ENCODE data around the gene EVA1C. TPM values are rescaled to one million over a fixed set of nuclear protein-coding genes. Genes with fewer than 3 reads are reported as not detected.
"Not testable (repeated sequence)": the region's sequence is repeated elsewhere in the genome, so short reads cannot be mapped to it uniquely, and the experiment has no call there.

Gene EVA1C
- total RNA-seq, 1 experiment from 2014 or later, result 13.4 TPM

- no peaks in the 10 kb centered on the region for H3K36me3 ChIP-seq
- H3K27ac ChIP-seq, result no peak overlapping the region
- H3K27me3 ChIP-seq (replicated peaks), result no peaks in the 10 kb centered on the region
- DNase-seq (ENCODE audit: low read depth in 1 of 2, low spot score in 2 of 2), result no peak
- H3K4me1 ChIP-seq (replicated peaks), result no peaks in the 10 kb centered on the region
- H3K9me3 ChIP-seq (replicated peaks), result no peaks in the 10 kb centered on the region
- H3K4me3 ChIP-seq, result no peak overlapping the region
Measured at GRCh38 chr21:32533611-32534010, 121.1 kb downstream of the EVA1C start.

DNA sequence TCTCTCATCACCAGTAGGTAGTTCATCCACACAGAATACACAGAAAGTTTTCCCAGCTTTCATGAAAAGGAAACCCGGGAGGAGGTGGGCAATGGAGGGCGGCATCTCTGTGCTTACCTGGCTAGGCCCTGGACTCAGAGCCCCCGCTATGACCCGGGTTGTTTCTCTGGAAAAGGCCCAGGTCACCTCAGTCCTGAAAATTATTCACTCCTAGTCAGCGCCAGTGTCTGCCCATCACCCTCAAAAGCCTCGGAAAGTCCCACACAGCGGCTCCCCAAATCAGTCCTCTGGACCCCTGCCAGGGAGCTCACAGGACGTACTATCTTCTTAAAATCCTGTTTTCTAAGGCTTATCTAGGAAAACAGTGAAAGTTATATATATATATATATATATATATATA lies 121.6 kb downstream of the EVA1C start:
- Histone ChIP-seq H3K36me3 (no peaks in the 10 kb centered on the region), H3K27ac (no peak overlapping the region), H3K4me1 (replicated peaks) (no peaks in the 10 kb centered on the region), H3K9me3 (replicated peaks) (no peaks in the 10 kb centered on the region), H3K27me3 (replicated peaks) (no peaks in the 10 kb centered on the region), H3K4me3 (no peak overlapping the region)
- no peak for DNase-seq (ENCODE audit: low read depth in 1 of 2, low spot score in 2 of 2)

DNA sequence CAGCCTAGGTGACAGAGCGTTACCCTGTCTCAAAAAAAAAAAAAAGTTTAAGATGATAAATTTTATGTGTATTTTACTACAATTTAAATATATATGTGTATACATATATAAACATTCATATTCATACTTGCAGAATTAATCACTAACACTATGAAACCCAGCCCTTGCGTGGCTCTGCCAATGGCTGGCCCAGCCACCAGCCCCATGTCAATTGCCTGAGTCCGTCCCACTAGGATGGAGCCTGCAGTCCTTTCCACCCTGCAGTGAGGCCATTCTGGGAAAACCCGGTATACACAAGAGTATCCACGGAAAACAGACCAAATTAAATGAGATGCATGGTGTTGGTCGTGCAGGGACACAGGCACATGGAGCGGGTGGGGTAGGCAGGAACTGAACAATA lies 123.1 kb downstream of the EVA1C start:
- Histone ChIP-seq H3K4me1 (replicated peaks) (no peaks in the 10 kb centered on the region), H3K27me3 (replicated peaks) (no peaks in the 10 kb centered on the region), H3K36me3 (no peaks in the 10 kb centered on the region), H3K9me3 (replicated peaks) (no peaks in the 10 kb centered on the region), H3K4me3 (no peak overlapping the region), H3K27ac (no peak overlapping the region)
- peak in 1 of 2 experiments; percentile 17 for DNase-seq (ENCODE audit: low read depth in 1 of 2, low spot score in 2 of 2)

- H3K9me3 ChIP-seq (replicated peaks), result no peaks in the 10 kb centered on the region
- no peaks in the 10 kb centered on the region for H3K27me3 ChIP-seq (replicated peaks)
- no peak overlapping the region for H3K27ac ChIP-seq
- no peaks in the 10 kb centered on the region for H3K36me3 ChIP-seq
- H3K4me1 ChIP-seq (replicated peaks), result no peaks in the 10 kb centered on the region
- DNase-seq (ENCODE audit: low read depth in 1 of 2, low spot score in 2 of 2), result peak in 1 of 2 experiments; percentile 8
- no peak overlapping the region for H3K4me3 ChIP-seq
Measured at GRCh38 chr21:32537569-32537881, 125.0 kb downstream of the EVA1C start.

DNA sequence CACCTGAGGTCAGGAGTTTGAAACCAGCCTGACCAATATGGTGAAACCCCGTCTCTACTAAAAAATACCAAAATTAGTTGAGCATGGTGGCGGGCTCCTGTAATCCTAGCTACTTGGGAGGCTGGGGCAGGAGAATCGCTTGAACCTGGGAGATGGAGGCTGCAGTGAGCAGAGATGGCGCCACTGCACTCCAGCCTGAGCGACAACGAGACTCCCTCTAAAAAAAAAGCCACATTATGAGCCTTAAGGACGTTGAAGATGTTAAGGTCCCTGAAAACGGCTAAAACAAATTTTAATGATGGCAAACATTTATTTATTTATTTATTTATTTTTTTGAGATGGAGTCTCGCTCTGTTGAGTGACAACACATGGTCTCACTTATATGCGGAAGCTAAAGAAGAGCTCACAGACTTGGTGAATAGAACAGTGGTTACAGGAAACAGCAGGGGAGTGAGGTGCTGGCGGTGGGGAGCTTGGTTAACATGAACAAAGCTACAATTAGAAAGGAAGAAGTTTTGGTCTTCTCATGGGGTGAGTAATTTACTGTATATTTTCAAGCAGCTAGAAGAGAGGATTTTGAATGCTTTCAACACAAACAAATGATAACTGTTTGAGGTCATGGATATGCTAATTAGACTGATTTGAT lies 125.8 kb downstream of the EVA1C start:
- H3K36me3 ChIP-seq, result no peaks in the 10 kb centered on the region
- H3K9me3 ChIP-seq (replicated peaks), result no peaks in the 10 kb centered on the region
- no peaks in the 10 kb centered on the region for H3K27me3 ChIP-seq (replicated peaks)
- H3K4me3 ChIP-seq, result no peak overlapping the region
- H3K27ac ChIP-seq, result no peak overlapping the region
- DNase-seq (ENCODE audit: low read depth in 1 of 2, low spot score in 2 of 2), result no peak
- no peaks in the 10 kb centered on the region for H3K4me1 ChIP-seq (replicated peaks)

DNA sequence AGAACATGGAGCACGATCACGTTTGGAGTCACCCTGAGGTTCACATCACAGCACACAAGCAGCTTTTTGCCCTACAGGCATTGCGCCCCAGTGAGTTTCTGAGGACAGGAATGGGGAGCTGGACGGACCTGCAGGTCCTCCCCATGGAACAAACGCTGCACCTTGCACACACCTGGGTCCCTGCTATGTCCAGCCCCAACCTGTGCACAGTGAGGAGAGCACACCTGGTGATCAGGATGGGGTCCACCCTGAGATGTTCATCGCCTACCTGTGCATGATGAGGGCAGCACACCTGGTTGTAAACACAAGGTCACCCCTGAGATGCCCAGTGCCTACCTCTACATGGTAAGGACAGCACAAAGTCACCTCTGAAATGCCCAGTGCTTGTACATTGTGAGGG lies 126.9 kb downstream of the EVA1C start:
- no peaks in the 10 kb centered on the region for H3K4me1 ChIP-seq (replicated peaks)
- H3K36me3 ChIP-seq, result no peaks in the 10 kb centered on the region
- H3K9me3 ChIP-seq (replicated peaks), result no peaks in the 10 kb centered on the region
- H3K4me3 ChIP-seq, result no peak overlapping the region
- no peaks in the 10 kb centered on the region for H3K27me3 ChIP-seq (replicated peaks)
- no peak overlapping the region for H3K27ac ChIP-seq
- DNase-seq (ENCODE audit: low read depth in 1 of 2, low spot score in 2 of 2), result no peak

GRCh38 chr21:32543056-32543455 lies 130.6 kb downstream of the EVA1C start:
- not testable (repeated sequence) for H3K36me3 ChIP-seq; H3K27me3 ChIP-seq (replicated peaks); H3K4me1 ChIP-seq (replicated peaks); H3K27ac ChIP-seq; DNase-seq (ENCODE audit: low read depth in 1 of 2, low spot score in 2 of 2); H3K9me3 ChIP-seq (replicated peaks); H3K4me3 ChIP-seq

- DNase-seq (ENCODE audit: low read depth in 1 of 2, low spot score in 2 of 2), result no peak
- no peak overlapping the region for H3K27ac ChIP-seq
- H3K9me3 ChIP-seq (replicated peaks), result no peaks in the 10 kb centered on the region
- H3K27me3 ChIP-seq (replicated peaks), result no peaks in the 10 kb centered on the region
- H3K4me3 ChIP-seq, result no peak overlapping the region
- H3K36me3 ChIP-seq, result no peaks in the 10 kb centered on the region
- H3K4me1 ChIP-seq (replicated peaks), result no peaks in the 10 kb centered on the region
Measured at GRCh38 chr21:32543975-32544374, 131.5 kb downstream of the EVA1C start.

- H3K4me1 ChIP-seq (replicated peaks), result no peaks in the 10 kb centered on the region
- no peak for DNase-seq (ENCODE audit: low read depth in 1 of 2, low spot score in 2 of 2)
- H3K4me3 ChIP-seq, result no peak overlapping the region
Measured at GRCh38 chr21:32544697-32545096, 132.2 kb downstream of the EVA1C start.

DNA sequence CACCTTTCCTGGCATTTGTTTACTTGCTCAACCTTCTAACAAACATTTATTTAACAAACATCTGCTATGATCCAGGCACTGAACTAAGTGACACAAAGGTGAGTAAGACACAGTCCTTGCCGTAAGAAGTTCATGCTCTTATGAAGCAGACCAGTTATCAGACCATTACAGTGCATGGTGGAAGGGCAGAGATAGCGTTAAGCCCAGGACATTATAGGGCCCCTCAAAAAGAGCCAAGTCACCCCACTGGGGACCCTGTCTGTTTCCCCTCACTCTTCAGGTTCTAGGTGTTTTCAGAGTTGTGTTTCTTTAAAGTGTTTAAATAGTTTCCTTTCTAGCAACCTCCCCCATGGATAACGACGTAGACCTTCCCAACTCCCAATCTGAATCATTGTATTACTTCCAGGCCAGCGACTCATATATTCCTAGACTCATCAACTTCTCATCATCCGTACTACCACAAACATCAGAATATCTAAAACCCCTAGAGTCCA lies 133.5 kb downstream of the EVA1C start:
- Histone ChIP-seq H3K27me3 (replicated peaks) (no peaks in the 10 kb centered on the region), H3K36me3 (no peaks in the 10 kb centered on the region), H3K4me1 (replicated peaks) (no peaks in the 10 kb centered on the region), H3K4me3 (no peak overlapping the region), H3K9me3 (replicated peaks) (no peaks in the 10 kb centered on the region), H3K27ac (no peak overlapping the region)
- no peak for DNase-seq (ENCODE audit: low read depth in 1 of 2, low spot score in 2 of 2)

More at GRCh38 chr21:32544697-32545096, 132.2 kb downstream of the EVA1C start:
- H3K9me3 ChIP-seq (replicated peaks), result no peaks in the 10 kb centered on the region
- H3K27me3 ChIP-seq (replicated peaks), result no peaks in the 10 kb centered on the region
- H3K36me3 ChIP-seq, result no peaks in the 10 kb centered on the region
- no peak overlapping the region for H3K27ac ChIP-seq

GRCh38 chr21:32547018-32547417 lies 134.5 kb downstream of the EVA1C start:
- Histone ChIP-seq H3K27me3 (replicated peaks) (no peaks in the 10 kb centered on the region), H3K4me1 (replicated peaks) (no peaks in the 10 kb centered on the region), H3K4me3 (no peak overlapping the region), H3K9me3 (replicated peaks) (no peaks in the 10 kb centered on the region), H3K36me3 (no peaks in the 10 kb centered on the region), H3K27ac (no peak overlapping the region)
- no peak for DNase-seq (ENCODE audit: low read depth in 1 of 2, low spot score in 2 of 2)

DNA sequence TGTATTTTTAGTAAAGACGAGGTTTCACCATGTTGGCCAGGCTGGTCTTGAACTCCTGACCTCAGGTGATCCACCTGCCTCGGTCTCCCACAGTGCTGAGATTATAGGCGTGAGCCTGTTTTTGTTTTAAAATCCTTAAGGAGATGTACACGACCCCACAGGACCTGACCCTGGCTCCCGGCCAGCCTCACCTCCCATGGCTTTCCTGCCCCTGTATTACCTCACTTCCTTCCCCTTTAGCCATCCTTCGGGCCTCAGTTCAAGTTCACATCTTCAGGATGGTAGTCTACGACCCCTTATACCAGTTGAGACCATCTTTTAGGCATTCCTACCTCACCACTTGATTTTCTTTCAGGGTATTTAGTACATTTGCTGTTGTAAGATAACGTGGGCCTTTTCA lies 136.5 kb downstream of the EVA1C start:
- DNase-seq (ENCODE audit: low read depth in 1 of 2, low spot score in 2 of 2), result no peak
- Histone ChIP-seq H3K36me3 (no peaks in the 10 kb centered on the region), H3K4me1 (replicated peaks) (no peaks in the 10 kb centered on the region), H3K4me3 (no peak overlapping the region), H3K27ac (no peak overlapping the region), H3K9me3 (replicated peaks) (no peaks in the 10 kb centered on the region), H3K27me3 (replicated peaks) (no peaks in the 10 kb centered on the region)

DNA sequence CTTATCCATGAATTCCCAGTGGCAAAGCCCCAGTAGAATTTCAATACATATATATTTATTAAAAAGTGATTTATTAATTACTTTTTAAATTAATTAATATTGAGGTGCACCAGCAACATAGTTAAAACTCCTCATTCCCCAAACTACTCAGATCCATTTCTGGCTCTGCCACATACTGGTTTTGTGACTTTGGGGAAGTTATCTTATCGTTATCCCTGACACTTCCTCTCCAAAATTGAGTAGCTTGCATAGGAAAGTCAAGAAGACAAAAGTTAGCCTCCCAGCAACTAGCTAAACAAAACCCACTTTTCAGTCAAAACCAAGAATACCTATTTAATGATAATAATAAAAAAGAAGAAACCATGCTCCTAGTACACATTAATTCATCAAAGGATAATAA lies 136.9 kb downstream of the EVA1C start:
- H3K27ac ChIP-seq, result no peak overlapping the region
- no peaks in the 10 kb centered on the region for H3K4me1 ChIP-seq (replicated peaks)
- DNase-seq (ENCODE audit: low read depth in 1 of 2, low spot score in 2 of 2), result no peak
- H3K9me3 ChIP-seq (replicated peaks), result no peaks in the 10 kb centered on the region
- H3K27me3 ChIP-seq (replicated peaks), result no peaks in the 10 kb centered on the region
- no peaks in the 10 kb centered on the region for H3K36me3 ChIP-seq
- no peak overlapping the region for H3K4me3 ChIP-seq

DNA sequence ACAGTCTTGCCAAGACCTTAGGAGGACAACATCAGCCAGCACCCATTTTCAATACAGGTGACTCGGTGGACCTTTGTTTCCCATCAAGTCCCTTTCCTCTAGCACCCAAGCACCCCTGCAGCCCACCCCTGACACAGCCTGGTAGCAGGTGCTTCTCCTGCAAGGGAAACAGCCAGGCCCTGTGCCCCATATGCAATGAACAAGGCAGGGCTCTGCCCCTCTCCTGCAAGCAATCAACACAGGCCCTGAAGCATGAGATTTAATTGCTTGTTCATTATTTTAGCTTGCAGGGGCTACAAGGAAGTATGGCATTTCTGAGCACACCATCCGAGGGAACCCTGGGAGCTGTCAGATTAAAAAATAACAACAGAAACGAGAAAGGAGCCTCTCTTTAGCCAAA lies 137.4 kb downstream of the EVA1C start:
- H3K27ac ChIP-seq, result no peak overlapping the region
- no peaks in the 10 kb centered on the region for H3K27me3 ChIP-seq (replicated peaks)
- no peak overlapping the region for H3K4me3 ChIP-seq
- no peaks in the 10 kb centered on the region for H3K4me1 ChIP-seq (replicated peaks)
- no peaks in the 10 kb centered on the region for H3K36me3 ChIP-seq
- H3K9me3 ChIP-seq (replicated peaks), result no peaks in the 10 kb centered on the region
- DNase-seq (ENCODE audit: low read depth in 1 of 2, low spot score in 2 of 2), result no peak
